Activated CD4-positive, alpha-beta memory T cell treated with anti-CD3 and anti-CD28 coated beads, Interleukin-2, amount 10 ng/mL, durations not matched to agents 7 days and 5 days (primary cell): ENCODE results near the gene MND1. TPM values are rescaled to one million over a fixed set of nuclear protein-coding genes. Genes with fewer than 3 reads are reported as not detected.

Experiments used
- CTCF ChIA-PET: fragments of 350-600 bp; sonication (Branson Sonifier 250); formaldehyde crosslinking; loops from one replicate; lab custom pipeline; 2021; ENCODE audit warnings: antibody characterized with exemption, inconsistent platforms; lab: Charles Lee
- POLR2A ChIA-PET: fragments of 350-600 bp; sonication (Branson Sonifier 250); formaldehyde crosslinking; loops from one replicate; lab custom pipeline; 2021; ENCODE audit warnings: antibody characterized with exemption; lab: Charles Lee
- DNase-seq: peaks from one replicate; pipeline ENCODE4 v3.0.0-alpha.2; 2020
- H3K27ac Mint-ChIP-seq: one replicate; pipeline ENCODE4 v1.8.0; 2021; ENCODE audit warnings: mild to moderate bottlenecking, mixed read lengths
- H3K27me3 Mint-ChIP-seq: one replicate; pipeline ENCODE4 v1.8.0; 2021; ENCODE audit warnings: mixed read lengths
- H3K36me3 Mint-ChIP-seq: one replicate; pipeline ENCODE4 v1.8.0; 2021; ENCODE audit warnings: low read depth, mixed read lengths
- H3K4me1 Mint-ChIP-seq: one replicate; pipeline ENCODE4 v1.8.0; 2021; ENCODE audit warnings: mixed read lengths
- H3K4me3 Mint-ChIP-seq: one replicate; pipeline ENCODE4 v1.8.0; 2021; ENCODE audit warnings: mild to moderate bottlenecking, mixed read lengths
- H3K9me3 Mint-ChIP-seq: one replicate; pipeline ENCODE4 v1.8.0; 2021; ENCODE audit warnings: mixed read lengths
- total RNA-seq, 2 experiments: library from RNA; stranded (reverse); gene quantifications; one replicate each; pipeline ENCODE4 v1.2.3, GENCODE V29; 2021

Gene MND1, protein sequence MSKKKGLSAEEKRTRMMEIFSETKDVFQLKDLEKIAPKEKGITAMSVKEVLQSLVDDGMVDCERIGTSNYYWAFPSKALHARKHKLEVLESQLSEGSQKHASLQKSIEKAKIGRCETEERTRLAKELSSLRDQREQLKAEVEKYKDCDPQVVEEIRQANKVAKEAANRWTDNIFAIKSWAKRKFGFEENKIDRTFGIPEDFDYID
- 10 to 100 TPM; 20.8 to 21.7 TPM for total RNA-seq

DNA sequence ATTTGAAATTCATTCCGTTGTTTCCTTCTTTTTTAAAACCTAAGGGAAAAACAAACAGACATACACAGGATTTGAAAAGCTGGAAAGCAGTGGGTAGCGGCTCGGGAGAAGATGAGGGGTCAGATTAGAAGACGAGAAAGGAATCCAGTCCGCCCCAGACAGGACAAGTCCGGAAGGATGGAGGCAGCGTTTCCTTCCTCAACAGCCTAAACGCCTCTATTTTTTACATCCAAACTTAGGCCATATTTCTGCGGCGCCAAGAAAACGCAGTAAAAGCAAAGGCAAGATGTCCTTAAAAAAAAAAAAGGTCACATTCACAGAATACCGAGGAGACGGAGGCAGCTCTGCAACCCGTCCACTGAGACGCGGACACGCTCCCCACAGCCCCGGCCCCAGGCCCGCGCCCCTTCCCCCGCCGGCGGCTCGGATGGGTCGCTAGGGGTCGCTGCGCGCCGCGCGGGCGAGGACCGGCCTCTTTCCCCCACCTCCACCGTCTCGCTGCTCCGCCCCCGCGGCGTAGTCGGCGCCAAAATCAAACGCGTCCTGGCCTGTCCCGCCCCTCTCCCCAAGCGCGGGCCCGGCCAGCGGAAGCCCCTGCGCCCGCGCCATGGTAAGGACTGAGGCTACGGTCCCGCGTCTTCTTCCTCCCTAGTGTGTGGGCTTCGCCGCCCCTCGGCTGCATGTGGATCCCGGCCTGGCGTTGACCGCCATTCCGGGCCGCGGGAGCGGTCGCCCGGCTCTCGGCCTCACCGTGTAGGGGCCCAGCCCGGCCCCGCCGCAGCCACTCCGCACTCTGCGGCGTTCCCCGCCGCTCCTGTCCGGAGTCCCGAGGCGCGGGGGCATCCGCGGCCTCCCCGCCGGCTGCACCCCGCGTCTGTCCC is at the start of gene MND1:
TSS of gene MND1 (plus strand) at position 558 of the 881 bp plus-strand sequence. CDS start at position 608, 50 bp downstream.
- peaks cover 6% of the 10 kb centered on the region for H3K36me3 Mint-ChIP-seq
- CTCF ChIA-PET, result interaction anchor here (0.8 to 7.3 kb wide), 19 partner anchors 8 to 406 kb away, joined by 3 to 72 read pairs (median 7); partner anchors contain the start of gene TMEM131L
- POLR2A ChIA-PET, result interaction anchor here (1.0 to 2.7 kb wide), 16 partner anchors 8 to 307 kb away, joined by 3 to 20 read pairs (median 8); partner anchors contain the start of gene TMEM131L
- H3K27me3 Mint-ChIP-seq, result peaks cover 11% of the 10 kb centered on the region
- peak within 1 kb of the TSS; percentile 77 for H3K27ac Mint-ChIP-seq
- peaks cover 46% of the 10 kb centered on the region for H3K4me1 Mint-ChIP-seq
- no peaks in the 10 kb centered on the region for H3K9me3 Mint-ChIP-seq
- H3K4me3 Mint-ChIP-seq, result peak within 1 kb of the TSS; percentile 84
- peak; percentile 93 for DNase-seq

DNA sequence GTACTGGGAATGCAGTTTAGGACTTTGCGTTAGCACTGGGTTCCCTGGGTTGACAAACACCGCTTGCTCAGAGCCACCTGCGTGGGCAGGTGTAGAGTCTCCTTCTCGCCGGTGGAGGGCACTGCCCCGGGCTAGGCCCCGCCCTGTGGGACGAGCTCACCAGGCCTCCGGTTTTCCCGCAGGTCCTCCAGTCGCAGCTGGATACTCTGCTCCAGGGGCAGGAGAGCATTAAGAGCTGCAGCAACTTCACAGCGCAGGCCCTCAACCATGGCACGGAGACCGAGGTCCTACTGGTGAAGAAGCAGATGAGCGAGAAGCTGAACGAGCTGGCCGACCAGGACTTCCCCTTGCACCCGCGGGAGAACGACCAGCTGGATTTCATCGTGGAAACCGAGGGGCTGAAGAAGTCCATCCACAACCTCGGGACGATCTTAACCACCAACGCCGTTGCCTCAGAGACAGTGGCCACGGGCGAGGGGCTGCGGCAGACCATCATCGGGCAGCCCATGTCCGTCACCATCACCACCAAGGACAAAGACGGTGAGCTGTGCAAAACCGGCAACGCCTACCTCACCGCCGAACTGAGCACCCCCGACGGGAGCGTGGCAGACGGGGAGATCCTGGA is 49.2 kb upstream of the MND1 start:
- DNase-seq, result no peak
- Mint-ChIP-seq H3K4me1 (no peaks in the 10 kb centered on the region), H3K27me3 (no peaks in the 10 kb centered on the region), H3K9me3 (peaks cover 5% of the 10 kb centered on the region), H3K36me3 (no peaks in the 10 kb centered on the region), H3K27ac (no peak overlapping the region), H3K4me3 (no peak overlapping the region)
- CTCF ChIA-PET, result no interaction called here
- POLR2A ChIA-PET, result no interaction called here

DNA sequence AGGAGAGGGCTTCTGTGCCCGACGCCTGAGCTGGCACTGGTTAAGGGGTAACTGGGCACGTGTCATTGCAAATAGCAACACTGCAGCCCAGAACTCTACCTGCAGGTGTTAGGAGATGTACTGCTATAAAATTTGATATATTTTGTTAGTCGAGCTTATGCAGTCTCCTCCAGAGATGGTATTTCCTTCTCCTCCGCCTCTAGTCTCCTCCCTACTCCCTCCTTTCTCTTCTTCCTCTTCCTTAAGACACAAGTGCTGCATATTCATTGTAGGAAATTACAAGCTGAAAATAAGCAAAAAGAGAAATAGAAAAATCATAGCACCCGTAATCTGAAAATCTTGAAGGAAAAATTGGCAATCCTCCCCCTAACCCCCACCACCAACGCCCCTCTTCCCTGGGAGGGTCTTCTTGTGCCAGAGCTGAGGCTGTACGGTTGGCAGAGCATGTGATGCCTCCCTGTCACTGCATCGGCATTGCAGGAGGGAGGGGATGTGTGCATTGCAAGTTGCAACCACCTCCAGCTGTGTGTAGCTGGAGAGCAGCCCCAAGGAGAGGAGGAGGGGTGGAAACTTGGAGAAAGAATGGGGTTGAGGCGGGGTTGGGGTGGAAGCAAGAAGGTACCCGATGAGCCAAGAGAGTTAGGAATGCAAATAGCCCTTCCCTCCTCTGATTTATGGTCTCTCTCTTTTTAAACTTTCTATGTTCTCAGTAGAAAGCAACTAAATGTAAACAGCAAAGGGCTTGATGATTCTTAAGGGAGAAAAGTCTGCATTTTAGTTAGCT is 48.3 kb upstream of the MND1 start:
- Mint-ChIP-seq H3K4me1 (no peaks in the 10 kb centered on the region), H3K36me3 (no peaks in the 10 kb centered on the region)

DNA sequence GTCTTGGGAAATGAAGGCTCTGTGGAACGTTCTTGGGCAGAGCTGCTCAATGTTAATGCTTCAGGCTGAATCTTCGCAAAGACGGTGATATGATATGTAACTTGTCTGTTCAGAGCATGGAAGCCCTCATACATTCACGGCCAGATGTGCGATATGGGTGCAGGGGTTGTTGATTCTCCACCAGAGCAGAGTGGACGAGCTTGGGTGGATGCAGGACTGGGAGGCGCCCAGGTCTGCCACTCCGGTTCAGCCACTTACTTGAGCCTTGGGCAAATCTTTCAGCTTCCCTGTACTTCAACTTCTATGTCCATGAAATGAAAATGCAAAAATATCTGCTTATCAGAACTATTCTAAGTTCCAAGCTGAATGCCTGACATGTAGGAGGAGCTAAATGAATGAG is 47.4 kb upstream of the MND1 start:
- H3K36me3 Mint-ChIP-seq, result no peaks in the 10 kb centered on the region
- no peak overlapping the region for H3K4me3 Mint-ChIP-seq
- H3K27me3 Mint-ChIP-seq, result peaks cover 1% of the 10 kb centered on the region
- H3K27ac Mint-ChIP-seq, result no peak overlapping the region
- H3K9me3 Mint-ChIP-seq, result peaks cover 5% of the 10 kb centered on the region
- no peaks in the 10 kb centered on the region for H3K4me1 Mint-ChIP-seq
- ChIA-PET POLR2A (no interaction called here), CTCF (interaction anchor here (0.8 to 1.1 kb wide), 2 partner anchors 136 to 296 kb away, joined by 3 read pairs; no protein-coding TSS in a partner anchor)
- DNase-seq, result no peak

More for the DNA sequence above, 48.3 kb upstream of the MND1 start:
- DNase-seq, result no peak
- H3K9me3 Mint-ChIP-seq, result peaks cover 5% of the 10 kb centered on the region
- H3K27me3 Mint-ChIP-seq, result no peaks in the 10 kb centered on the region
- POLR2A ChIA-PET, result no interaction called here
- CTCF ChIA-PET, result no interaction called here
- no peak overlapping the region for H3K4me3 Mint-ChIP-seq
- H3K27ac Mint-ChIP-seq, result no peak overlapping the region

DNA sequence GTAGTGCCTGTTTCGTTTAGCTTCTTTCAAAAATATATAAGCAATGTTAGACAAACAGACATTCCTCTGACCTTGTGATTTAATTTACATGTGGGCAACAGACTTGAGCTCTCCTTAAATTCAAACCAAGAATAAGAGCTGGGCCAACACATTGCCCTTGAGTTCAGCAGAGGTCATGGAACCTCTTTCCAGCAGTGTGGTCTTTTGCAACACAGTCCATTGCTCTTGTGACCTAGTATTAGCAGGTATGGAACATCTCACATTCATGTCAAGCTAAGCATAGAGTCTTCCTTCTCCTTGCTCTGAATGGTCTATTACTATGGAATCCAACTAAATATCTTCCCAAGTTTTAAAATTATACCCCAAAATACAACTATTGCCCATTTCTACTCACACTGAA is 33.7 kb upstream of the MND1 start:
- no peak for DNase-seq
- Mint-ChIP-seq H3K9me3 (no peaks in the 10 kb centered on the region), H3K27me3 (no peaks in the 10 kb centered on the region), H3K4me3 (no peak overlapping the region), H3K4me1 (no peaks in the 10 kb centered on the region), H3K36me3 (no peaks in the 10 kb centered on the region), H3K27ac (no peak overlapping the region)
- CTCF ChIA-PET, result no interaction called here
- POLR2A ChIA-PET, result no interaction called here

DNA sequence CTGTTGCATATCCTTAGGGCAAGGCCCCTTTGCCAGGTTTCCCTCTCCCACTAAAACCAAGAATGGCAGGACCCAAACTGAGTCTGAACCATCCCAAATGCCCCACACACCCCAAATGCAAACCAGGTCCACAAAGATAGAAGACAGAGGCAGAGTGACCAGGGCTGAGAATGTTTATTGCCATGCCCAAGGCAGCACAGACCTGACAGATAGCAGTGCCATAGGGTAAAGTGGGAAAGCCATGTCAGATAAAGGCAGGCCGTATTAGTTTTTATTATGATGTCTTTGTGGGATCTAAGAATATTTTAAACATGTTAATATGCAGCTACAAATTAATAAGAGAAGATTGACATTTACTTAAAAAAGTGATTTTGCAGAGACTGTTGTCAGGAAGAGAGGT is 29.6 kb upstream of the MND1 start:
- no peak overlapping the region for H3K4me3 Mint-ChIP-seq
- H3K27ac Mint-ChIP-seq, result no peak overlapping the region
- no peaks in the 10 kb centered on the region for H3K36me3 Mint-ChIP-seq
- ChIA-PET CTCF (interaction anchor here (0.8 kb wide), 1 partner anchor 172 kb away, joined by 3 read pairs; no protein-coding TSS in a partner anchor), POLR2A (no interaction called here)
- no peak for DNase-seq
- H3K9me3 Mint-ChIP-seq, result no peaks in the 10 kb centered on the region
- no peaks in the 10 kb centered on the region for H3K27me3 Mint-ChIP-seq
- H3K4me1 Mint-ChIP-seq, result no peaks in the 10 kb centered on the region

DNA sequence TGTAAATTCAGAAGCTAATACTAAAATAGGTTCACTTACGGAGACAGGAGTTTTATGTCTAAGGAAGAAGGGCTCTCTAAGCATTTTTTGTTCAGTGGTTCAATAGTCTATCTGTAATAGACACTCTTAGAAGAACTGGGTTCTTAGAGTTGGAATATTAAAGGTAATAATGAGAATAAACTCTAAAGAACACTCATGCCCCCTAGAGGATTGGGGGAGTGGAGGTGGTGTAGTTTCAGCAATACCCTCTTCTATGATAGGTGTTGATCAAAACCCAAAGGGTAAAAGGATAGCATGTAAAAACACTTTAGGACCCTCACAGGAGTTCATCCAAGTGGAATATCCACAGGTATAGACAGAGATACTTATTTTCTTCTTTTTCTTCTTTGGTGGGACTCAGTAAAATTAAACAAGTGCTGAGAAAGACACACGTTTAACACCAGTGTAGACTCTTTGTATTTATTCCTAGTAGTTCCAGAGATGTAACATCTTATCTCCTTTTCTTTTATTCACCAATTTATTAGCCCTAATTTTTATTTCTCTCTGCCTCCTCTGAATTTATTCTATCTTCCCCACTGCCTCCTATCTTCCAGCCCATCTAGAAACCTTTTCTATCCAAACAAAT is 25.7 kb upstream of the MND1 start:
- ChIA-PET POLR2A (no interaction called here), CTCF (interaction anchor here (1.0 to 1.2 kb wide), 3 partner anchors 176 to 235 kb away, joined by 3 to 6 read pairs (median 3); no protein-coding TSS in a partner anchor)
- H3K27ac Mint-ChIP-seq, result no peak overlapping the region
- H3K36me3 Mint-ChIP-seq, result no peaks in the 10 kb centered on the region
- H3K4me3 Mint-ChIP-seq, result no peak overlapping the region
- H3K27me3 Mint-ChIP-seq, result no peaks in the 10 kb centered on the region
- H3K4me1 Mint-ChIP-seq, result no peaks in the 10 kb centered on the region
- DNase-seq, result no peak
- no peaks in the 10 kb centered on the region for H3K9me3 Mint-ChIP-seq

DNA sequence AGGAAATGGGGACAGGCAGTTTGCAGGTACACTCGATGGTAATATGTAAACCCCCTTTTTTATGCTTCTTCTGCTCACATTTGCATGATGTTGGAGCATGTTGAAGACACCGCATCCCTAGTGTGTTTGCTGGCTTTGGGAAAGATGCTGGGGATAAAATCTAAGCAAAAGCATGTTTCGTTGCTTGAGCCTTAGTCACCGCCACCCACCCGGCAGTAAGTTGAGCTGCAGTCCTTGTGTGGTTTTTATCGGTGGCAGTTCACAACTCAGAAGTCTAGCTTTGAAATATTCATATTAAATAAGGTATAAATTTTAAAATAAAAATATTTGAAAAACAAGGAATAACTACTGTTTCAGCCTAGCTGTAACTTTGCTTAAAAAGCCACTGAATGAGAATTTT is 21.7 kb upstream of the MND1 start:
- no peak overlapping the region for H3K4me3 Mint-ChIP-seq
- H3K4me1 Mint-ChIP-seq, result no peaks in the 10 kb centered on the region
- H3K9me3 Mint-ChIP-seq, result no peaks in the 10 kb centered on the region
- H3K27ac Mint-ChIP-seq, result no peak overlapping the region
- DNase-seq, result no peak
- CTCF ChIA-PET, result interaction anchor here (1.2 to 2.4 kb wide), 3 partner anchors 45 to 320 kb away, joined by 3 to 11 read pairs (median 4); no protein-coding TSS in a partner anchor
- POLR2A ChIA-PET, result no interaction called here
- H3K27me3 Mint-ChIP-seq, result no peaks in the 10 kb centered on the region
- no peaks in the 10 kb centered on the region for H3K36me3 Mint-ChIP-seq

DNA sequence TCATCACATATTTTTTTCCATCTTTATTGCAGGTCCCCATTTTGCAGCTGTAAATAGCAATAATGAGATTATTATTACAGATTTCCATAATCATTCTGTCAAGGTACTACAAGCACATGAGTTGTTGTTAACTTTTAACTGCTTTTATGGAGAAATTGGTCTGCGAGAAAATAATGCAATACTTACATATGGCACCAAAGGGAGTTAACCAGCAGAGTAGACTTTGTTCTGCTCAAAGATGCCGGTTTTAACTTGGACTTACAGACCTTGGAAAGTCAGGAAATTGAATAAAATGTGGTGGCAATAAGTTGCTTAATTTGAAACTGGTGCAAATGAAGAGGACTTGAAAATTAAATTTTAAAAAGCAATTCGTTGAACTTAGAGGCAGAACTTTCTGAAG is 20.4 kb upstream of the MND1 start:
- CTCF ChIA-PET, result interaction anchor here (2.4 kb wide), 1 partner anchor 181 kb away, joined by 11 read pairs; no protein-coding TSS in a partner anchor
- Mint-ChIP-seq H3K27ac (no peak overlapping the region), H3K4me3 (no peak overlapping the region), H3K4me1 (no peaks in the 10 kb centered on the region), H3K27me3 (no peaks in the 10 kb centered on the region), H3K9me3 (no peaks in the 10 kb centered on the region), H3K36me3 (no peaks in the 10 kb centered on the region)
- POLR2A ChIA-PET, result no interaction called here
- no peak for DNase-seq

DNA sequence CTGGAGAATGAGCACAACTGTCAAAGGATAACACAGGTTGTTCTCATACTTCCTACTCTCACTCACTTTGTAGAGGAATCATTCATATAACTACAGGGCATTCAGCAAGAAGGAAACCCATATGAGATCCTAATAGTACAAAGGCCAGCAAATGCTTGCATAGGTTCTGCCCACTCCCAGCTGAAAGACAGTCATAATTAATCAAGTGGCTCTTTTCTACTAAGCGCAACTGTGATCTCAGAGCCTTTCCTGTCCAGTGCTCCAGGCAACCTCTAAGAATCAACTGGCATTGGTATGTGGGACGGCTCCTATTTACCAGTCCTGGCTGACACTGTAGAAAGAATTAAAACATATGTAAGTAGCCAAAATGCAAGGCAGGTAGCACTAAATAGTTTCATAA is 18.9 kb upstream of the MND1 start:
- ChIA-PET POLR2A (no interaction called here), CTCF (no interaction called here)
- H3K4me1 Mint-ChIP-seq, result no peaks in the 10 kb centered on the region
- H3K27ac Mint-ChIP-seq, result no peak overlapping the region
- H3K4me3 Mint-ChIP-seq, result no peak overlapping the region
- H3K36me3 Mint-ChIP-seq, result no peaks in the 10 kb centered on the region
- no peaks in the 10 kb centered on the region for H3K9me3 Mint-ChIP-seq
- H3K27me3 Mint-ChIP-seq, result no peaks in the 10 kb centered on the region
- DNase-seq, result no peak

DNA sequence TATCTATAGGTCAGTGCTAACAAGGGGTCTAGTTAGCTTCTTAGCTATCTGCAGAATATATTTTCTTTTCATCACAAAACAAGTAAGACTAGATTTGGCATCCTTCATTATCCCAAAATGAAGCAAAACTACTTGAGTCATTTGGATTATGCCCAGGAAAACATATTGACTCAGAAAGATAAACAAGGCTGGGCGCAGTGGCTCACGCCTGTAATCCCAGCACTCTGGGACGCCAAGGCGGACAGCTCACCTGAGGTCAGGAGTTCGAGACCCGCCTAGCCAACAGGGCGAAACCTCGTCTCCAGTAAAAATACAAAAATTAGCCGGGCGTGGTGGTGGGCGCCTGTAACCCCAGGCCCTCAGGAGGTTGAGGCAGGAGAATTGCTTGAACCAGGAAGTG is 18.0 kb upstream of the MND1 start:
- Mint-ChIP-seq H3K9me3 (no peaks in the 10 kb centered on the region), H3K36me3 (no peaks in the 10 kb centered on the region), H3K27ac (no peak overlapping the region), H3K4me3 (no peak overlapping the region), H3K4me1 (no peaks in the 10 kb centered on the region), H3K27me3 (no peaks in the 10 kb centered on the region)
- DNase-seq, result no peak
- ChIA-PET POLR2A (no interaction called here), CTCF (no interaction called here)

DNA sequence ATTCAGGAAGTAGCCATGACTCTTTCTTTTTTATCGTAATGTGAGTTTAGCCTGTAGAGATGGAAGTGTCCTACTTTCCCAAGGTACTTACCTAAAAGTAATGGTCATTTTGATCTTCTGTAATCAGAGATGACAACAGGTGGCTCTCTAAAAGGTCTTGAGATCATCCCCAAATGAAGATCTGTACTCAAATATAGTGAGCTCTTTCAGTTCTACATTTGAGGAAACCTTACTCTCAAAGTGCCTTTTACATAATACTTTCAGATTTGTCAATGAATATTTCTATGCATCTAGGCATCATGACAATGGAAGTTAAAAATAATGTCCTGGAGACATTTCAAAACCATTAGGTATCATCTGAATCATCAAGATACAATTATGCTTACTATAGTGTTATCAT is 17.2 kb upstream of the MND1 start:
- Mint-ChIP-seq H3K9me3 (no peaks in the 10 kb centered on the region), H3K36me3 (no peaks in the 10 kb centered on the region), H3K4me3 (no peak overlapping the region), H3K27me3 (no peaks in the 10 kb centered on the region), H3K27ac (no peak overlapping the region), H3K4me1 (no peaks in the 10 kb centered on the region)
- CTCF ChIA-PET, result interaction anchor here (0.7 kb wide), 1 partner anchor 317 kb away, joined by 3 read pairs; no protein-coding TSS in a partner anchor
- POLR2A ChIA-PET, result no interaction called here
- DNase-seq, result no peak
